GM21423 (cell line): ENCODE data around the gene MARK4.
"Not testable (repeated sequence)": the region's sequence is repeated elsewhere in the genome, so short reads cannot be mapped to it uniquely, and the experiment has no call there.

Experiments
- ATAC-seq: cut with Tn5 transposase; IDR thresholded peaks from one replicate; pipeline ENCODE4 v1.9.1; 2021; ENCODE audit warnings: mild to moderate bottlenecking, moderate library complexity; ENCODE audit not compliant: unreplicated experiment

MARK4 gene

DNA sequence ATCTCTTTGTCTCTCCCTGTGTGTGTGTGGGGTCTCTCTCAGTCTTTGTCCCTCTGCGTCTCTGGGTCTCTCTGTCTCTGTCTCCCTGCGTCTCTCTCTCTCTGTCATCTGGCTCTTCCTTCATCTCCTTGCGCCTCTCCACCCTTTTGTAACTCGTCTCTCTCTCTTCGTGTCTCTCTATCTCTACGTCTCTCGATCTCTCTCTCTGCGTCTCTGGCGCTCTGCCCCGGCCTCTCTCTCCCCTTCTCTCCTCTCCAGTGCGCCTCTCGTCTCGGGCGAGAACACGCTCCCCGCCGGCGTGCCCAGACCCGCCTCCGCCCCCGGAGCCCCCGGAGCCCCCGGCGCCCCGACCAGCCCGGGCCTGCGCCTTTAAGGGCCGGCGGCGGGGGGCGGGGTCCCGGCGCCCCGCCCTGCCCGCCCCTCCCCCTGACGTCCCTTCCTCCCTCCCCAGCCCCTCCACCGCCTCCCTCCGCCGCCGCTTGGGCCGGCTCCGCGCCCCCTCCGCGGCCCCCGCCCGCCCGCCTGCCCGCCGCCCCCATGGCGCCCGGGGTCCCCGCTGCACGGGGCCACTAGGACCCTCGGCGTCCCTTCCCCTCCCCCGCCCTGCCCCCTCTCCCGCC is at the start of gene MARK4:
Gene MARK4 (plus strand): TSS at position 440 of the 620 bp plus-strand sequence. CDS start 318 bp downstream, outside the sequence.
- peak; percentile 48 for ATAC-seq

DNA sequence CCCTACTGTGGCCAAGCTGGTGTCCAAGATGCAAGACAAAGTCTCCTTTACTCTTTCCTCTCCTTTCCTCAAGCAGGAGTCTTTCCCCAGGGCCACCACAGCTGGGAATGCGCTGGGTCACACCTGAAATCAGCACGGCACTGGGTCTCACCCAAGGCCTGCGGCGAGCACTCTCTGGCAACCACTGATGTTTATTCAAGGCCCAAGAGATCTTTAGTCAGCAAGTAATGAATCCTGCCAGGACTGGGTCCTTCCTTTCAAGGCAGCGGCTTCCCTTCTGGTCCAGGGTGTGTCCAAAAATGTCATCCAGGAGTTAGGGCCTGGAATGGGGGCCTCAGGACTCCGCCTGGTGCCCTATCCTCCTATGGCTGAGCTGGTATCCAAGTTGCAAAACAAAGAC is 48.4 kb upstream of the MARK4 start:
- ATAC-seq, result no peak

DNA sequence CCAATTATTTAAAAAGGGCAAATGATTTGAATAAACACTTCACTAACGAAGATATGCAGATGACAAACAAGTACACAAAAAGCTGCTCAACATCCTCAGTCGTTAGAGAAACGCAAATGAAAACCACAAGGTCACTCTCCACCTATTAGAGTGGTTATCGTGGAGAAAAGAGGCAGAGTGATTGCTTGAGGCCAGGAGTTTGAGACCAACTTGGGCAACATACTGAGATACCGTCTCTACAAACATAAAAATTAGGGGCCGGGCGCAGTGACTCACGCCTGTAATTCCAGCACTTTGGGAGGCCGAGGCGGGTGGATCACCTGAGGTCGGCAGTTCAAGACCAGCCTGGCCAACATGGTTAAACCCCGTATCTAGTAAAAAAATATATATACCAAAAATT is 45.3 kb upstream of the MARK4 start:
- ATAC-seq, result no peak

DNA sequence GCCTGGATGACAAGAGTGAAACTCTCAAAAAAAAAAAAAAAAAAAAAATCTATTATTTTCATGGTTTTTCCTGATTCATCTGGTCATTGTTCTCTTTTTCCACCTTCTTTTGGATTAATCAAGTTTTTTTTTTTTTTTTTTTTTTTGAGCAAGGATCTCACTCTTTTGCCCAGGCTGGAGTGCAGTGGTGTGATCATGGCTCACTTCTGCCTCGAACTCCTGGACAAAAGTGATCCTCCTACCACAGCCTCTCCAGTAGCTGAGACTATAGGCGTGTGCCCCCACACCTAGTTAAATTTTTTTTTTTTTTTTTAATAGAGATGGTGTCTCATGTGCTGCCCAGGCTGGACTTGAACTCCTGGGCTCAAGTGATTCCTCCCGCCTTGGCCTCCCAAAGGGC is 44.7 kb upstream of the MARK4 start:
- no peak for ATAC-seq

DNA sequence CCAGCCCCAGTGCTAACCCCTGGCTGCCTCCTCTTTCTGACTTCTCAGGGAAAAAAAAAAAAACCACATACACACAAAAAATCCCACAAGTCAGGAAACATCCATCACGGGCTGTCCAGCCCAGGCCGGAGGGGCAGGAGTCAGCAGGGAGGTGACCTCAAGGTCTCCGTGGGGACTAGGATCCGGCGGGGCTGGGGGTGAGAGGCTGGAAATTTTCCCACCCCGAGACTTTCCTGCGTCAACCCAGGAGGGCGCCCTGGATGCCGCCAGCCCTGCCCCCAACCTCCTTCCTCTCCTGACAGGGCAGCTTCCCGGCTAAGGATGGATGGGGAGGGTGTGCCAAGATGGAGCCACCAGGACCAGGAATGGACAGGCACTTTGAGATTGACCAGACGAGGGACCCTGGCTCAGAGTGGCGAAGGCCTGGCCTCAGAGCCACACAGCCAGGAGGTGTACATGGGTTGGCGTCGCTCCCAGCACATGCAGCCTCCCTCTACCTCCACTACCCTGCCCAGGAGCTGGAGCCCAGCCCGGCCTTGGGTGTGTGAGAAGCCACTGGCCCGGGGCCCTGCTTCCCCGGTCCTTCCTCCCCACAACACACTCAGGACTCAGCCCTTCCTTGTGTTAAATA is 39.2 kb upstream of the MARK4 start:
- no peak for ATAC-seq

DNA sequence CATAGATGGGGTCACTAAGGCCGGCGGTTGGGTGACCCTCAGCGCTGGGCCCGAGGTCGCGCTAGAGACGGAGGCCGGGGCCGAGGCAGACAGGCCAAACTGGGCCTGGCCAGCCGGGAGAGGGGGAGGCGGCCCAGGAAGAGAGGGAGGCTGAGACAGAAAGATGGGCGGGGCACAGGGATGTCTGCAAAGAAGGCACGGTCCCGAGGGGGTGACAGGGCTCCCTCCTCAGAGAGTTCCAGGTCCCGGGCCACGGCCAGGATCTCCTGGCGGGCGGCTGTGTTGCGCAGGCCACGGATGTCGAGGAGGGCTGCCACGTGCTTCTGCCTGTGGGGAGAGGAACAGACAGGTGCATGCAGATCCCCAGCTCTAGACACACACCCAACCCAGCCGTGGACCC is 38.0 kb upstream of the MARK4 start:
- no peak for ATAC-seq

DNA sequence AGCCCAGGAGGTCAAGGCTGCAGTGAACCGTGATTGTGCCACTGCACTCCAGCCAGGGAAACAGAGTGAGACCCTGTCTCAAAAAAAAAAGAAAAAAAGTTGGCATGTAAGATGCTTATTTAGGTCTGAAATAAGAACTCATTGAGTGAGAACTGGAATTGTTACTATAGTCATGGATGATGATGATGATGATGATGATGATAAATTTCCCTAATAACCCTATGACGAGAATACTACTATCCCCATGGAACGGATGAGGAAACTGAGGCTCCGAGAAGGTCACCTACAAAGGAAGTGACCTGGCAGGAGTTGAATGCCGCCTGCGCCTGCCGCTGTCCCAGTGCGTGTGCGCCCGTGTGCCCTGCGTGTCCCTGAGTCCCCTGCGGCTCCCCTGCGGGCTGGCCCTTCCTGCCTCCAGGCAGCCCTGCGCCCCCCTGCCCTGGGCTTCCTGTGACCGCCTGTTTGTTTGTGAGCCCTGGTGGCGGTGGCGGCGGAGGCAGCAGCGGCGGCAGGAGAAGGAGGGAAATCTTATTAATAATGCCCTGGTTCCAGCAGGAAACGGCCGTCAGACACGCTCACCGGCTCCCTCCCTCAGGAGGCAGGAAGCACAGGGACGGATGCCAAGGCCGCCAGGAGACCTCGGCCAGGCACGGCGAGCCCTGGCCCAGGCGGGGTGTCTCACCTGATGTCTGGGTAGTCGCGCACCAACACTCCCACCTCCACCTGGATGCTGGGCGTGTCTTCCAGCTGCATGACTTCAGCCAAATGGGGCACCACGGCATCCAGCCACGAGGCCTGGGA is 35.5 kb upstream of the MARK4 start:
- ATAC-seq, result no peak

DNA sequence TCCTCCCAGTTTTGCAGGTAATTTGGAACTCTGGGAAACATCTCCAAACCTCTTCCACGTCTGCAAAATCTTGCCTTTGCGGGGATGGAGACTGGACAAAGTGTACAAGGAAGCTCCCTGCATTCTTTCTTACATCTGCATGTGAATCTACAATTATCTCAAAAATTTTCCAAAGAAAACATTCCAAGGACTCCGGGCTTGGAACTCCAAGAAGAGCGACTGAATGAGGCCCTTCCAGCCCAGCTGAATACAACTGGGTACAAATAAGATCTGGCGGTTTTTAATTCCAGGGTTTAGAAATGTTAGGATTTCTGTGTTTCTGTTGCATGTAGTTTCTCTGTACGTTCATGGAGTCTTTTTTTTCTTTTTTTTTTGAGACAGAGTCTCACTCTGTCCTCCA is 34.4 kb upstream of the MARK4 start:
- no peak for ATAC-seq

DNA sequence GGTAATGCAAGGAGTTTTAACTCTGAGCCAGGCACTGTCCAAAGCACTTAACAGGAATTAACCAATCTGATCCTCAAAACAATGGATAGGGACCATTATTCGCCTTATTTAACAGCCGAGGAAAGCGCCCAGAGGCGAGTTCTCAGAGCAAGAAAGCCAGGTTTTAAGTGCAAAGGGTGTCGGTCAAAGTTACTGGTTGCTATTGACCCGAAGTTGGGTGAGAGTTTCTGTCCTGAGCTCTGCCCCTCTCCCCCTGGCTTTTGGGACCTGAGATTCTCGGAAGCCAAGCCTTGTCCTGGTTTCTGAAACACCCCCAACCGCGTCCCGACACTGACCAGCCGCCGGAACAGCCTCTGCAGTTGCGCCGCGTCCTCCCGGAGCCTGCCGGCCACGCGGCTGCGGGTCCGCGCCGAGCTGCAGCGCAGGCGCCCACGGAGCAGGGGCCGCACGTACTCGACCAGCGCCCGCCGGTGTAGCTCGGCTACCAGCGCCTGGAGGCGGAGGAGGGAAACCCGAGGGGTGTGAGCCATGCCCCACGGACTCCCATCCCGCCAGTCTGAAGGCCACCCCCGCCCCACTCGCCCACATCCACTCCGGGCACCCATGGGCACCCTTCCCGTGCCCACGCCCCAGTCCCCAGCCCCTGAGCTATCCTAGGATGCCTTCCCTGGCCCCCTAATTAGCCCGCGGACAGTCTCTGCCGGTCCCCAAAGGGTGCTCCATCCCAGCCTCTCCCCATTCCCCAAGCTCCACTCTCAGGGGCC is 33.7 kb upstream of the MARK4 start:
- no peak for ATAC-seq

DNA sequence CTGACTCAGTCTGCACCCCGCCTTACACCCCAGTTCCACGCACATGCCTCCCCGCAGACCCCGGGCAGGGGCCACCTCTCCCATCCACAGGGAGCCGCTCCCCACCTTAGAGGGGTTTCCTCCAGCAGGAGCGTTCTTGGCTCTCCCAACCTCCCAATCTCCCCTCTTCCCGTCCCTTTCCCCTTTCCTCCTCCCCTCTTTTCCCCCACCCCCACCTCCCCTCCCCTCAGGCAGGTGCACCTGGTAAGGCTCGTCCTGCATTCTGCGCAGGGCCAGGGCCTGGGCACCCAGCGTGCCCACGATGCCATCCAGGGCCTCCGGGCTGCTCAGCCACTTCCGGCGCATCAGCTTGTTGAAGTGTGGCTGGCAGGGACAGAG is 33.1 kb upstream of the MARK4 start:
- no peak for ATAC-seq

DNA sequence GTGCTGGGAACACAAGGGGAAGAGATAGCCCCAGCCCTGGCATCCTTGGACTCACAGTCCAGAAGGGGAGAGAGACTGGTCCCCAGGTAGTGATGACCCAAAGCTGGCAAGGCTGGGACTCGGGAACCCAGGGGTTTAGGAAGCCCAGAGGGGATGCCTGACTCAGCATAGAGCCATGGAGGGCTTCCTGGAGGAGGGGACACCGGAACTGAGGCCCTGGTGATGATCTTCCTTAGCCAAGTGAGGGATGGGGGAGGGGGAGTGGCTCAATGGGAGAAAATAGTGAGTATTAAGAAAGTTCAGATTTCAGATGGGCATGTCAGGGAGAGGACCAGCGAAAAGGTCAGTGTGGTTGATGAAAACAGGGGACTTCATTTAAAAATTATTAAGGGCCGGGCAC is 32.6 kb upstream of the MARK4 start:
- no peak for ATAC-seq

DNA sequence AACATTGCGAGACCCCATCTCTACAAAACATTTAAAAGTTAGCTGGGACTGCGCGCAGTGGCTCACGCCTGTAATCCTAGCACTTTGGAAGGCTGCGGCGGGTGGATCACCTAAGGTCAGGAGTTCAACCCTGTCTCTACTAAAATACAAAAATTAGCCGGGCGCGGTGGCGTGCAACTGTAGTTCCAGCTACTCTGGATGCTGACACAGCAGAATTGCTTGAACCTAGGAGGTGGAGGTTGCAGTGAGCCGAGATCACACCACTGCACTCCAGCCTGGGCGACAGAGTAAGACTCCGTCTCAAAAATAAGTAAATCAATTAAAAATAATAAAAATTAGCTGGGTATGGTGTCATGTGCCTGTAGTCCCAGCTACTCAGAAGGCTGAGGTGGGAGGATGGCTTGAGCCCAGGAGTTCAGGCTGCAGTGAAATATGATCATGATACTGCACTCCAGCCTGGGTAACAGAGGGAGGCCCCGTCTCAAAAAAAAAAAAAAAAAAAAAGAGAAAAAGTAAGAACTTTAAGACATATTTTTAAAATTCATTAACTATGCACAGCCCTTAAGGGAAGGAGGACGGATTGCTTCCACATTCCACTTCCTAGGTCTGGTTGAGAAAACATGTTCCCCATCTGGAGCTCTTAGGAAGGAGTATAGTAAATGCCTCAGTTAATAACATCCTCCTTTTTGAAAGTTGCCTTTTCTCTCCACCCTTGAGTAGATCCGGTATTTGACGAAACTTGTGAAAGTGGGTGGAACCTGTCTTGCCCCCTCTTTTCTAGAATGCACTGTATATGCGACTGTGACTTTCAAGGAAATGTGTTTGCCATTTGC is 31.9 kb upstream of the MARK4 start:
- no peak for ATAC-seq

DNA sequence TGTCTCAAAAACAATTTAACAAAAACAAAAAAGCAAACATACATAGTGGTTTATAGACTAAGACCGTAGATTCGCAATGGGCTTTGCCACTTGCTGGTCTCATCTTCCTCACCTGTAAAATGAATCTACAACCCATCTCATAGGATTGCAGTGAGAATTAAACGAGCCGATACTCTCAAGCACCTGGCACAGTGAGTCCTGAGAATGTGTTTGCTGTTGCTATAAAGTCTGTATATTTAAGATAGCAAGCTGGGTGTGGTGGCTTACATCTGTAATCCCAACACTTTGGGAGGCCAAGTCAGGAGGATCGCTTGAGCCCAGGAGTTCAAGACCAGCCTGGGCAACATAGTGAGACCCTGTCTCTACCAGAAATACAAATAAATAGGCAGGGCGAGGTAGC is 28.3 kb upstream of the MARK4 start:
- ATAC-seq, result no peak

DNA sequence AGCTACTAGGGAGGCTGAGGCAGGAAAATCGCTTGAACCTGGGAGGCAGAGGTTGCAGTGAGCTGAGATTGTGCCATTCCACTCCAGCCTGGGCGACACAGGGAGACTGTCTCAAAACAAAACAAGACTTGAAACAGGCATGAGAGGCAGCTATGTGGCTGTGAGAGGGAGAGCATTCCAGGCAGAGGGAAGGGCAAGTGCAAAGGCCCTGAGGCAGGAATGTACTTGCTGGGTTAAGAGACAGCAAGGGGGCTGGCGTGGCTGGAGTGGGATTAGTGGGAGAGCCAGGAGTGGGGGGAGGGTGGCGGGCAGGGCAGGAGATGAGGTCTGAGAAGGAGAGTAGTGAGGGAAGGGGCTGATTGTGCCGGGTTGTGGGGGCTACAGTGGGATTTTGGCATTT is 27.2 kb upstream of the MARK4 start:
- no peak for ATAC-seq

DNA sequence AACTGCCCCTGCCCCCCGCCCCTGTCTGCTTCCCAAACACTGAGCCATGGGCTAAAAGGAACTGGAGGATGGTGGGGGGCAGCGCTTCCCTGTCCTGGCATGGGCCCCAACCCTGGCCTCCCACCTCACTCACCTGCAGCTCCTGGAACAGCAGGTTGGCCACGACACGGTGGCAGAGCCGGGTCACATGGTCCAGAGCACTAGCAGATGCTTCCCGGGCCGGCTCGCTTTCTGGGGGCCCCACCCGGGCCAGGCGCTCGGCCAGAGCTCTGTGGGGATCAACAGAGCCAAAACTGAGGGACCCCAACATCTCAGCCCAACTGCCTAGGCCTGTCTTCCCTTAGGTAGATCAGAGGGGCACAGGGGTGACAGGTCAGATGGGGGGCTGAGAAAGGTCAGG is 26.4 kb upstream of the MARK4 start:
- ATAC-seq, result no peak

DNA sequence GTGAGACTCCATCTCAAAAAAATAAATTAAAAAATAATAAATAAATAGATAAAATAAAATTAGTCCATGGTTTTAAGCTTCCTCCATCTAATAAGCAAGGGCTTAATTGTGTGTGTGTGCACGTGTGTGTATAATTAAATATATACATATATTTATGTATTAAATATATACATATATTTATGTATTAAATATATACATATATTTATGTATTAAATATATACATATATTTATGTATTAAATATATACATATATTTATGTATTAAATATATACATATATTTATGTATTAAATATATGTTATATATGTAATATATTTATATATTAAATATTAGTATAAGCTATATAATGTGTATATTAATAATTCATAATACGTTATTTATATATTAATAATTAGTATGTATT is 22.0 kb upstream of the MARK4 start:
- ATAC-seq, result not testable (repeated sequence)

DNA sequence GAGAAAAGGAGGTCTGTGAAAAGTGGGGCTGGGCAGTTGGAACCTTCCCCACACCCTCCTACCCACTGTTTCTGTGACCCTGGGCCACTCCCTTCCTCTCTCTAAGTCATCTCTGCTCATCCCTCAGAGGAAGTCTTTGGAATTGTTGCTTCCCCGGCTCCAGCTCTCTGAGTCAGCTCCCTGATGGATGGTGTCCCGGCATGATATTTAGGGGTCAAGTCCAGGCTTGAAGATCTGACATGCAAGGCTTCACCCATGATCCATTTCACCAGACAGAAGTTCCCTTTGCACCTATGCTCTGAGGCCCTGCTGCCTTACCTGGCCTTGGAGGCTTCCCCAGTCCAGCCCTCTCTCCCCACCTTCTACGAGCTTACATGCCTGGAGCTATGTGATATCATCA is 19.2 kb upstream of the MARK4 start:
- no peak for ATAC-seq

DNA sequence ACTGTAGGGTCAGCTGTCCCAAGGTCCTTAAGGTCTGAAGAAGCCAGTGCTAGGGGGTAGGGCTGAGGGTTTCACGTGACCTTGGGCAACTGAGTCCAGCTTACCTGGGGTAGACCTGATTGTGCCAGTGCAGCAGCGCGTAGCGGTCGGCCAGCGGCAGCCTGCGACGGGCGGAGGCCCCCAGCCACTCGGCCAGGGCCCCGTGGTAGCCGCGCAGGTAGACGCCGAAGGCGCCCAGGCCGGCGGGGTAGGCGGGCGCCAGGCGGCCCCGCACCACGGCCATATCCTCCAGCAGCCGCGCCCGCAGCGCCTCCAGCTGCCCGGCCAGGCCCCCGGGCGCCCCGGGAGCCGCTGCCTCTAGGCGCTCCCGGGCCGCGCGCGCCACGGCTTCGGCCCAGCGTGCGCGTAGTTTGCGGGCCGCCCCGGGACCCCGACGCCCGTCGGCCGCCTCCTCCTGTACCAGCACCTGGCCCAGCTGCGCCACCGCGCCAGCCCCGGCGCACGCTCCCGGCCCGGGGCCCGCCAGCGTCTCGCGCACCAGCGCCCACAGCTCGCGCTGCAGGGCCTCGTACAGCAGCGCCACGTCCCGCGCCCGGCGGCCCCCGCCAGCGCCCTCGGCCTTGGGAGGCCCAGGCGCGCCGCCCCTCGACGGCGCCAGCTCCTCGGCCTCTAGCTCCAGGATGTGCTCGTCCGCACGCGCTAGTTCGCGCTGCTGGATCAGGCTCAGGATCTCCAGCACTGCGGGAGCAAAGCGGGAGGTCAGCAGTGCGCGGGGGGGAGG is 16.8 kb upstream of the MARK4 start:
- no peak for ATAC-seq

DNA sequence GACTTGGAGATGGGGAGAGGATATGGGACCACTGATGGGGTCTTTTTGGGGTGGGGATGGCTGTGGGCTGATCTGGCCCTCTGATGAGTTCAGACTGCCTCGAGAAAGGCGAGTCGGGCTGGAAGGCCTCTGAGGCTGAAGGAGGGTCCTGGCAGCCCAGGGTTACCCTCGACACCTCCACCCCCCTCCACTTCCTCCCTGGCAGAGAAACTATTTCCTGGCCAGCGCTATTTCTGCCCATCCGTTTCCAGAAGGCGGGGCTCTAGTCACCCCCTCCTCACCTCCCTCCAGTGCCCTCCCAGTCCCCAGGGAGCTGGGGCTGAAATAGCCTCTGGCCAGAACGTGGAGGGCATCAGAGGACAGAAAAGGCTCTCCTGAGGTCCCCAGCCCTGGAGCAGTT is 15.6 kb upstream of the MARK4 start:
- ATAC-seq, result no peak

DNA sequence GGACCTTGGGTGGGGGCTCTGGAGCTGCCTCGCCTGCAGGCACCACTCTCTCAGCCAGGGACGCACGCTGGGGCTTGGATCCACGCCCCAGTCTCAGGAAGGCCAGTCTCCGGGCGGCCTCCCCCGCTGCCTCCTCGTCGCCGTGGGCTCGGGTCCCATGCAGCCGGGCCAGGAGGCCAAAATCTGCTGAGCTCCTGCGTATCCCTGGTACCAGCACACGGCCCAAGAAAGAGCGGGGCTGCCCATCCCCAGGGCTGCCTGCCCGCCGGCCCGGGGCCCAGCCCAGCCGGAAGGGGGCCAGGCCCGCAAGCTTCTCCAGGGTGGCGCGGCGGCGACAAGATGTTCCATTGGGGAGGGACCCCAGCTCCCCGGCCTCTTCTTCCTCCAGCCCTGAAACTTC is 12.5 kb upstream of the MARK4 start:
- no peak for ATAC-seq
